Mesodermal cell (in vitro differentiated cells): ENCODE data around the gene ATG12.

ENCODE experiments used
- H3K27ac ChIP-seq: 2 replicates; pipeline ENCODE4 v1.7.0; 2013; ENCODE audit warnings: mild to moderate bottlenecking, low read depth, low read length, moderate library complexity; ENCODE audit not compliant: severe bottlenecking
- H3K36me3 ChIP-seq: 2 replicates; pipeline ENCODE4 v1.7.1; 2013; ENCODE audit warnings: mild to moderate bottlenecking, low read length, moderate library complexity; ENCODE audit not compliant: control insufficient read depth, insufficient read depth
- H3K4me1 ChIP-seq: one replicate; pipeline ENCODE4 v1.7.1; 2013; ENCODE audit warnings: mild to moderate bottlenecking, low read length; ENCODE audit not compliant: insufficient read depth, control insufficient read depth, poor library complexity, severe bottlenecking
- H3K4me3 ChIP-seq: 2 replicates; pipeline ENCODE4 v1.7.0; 2013; ENCODE audit warnings: low read length, control low read depth, mild to moderate bottlenecking; ENCODE audit not compliant: insufficient read depth, poor library complexity, severe bottlenecking; ENCODE audit errors: extremely low read depth
- H3K9me3 ChIP-seq: 2 replicates; pipeline ENCODE4 v1.7.1; 2013; ENCODE audit warnings: mild to moderate bottlenecking, low read length, moderate library complexity; ENCODE audit not compliant: control insufficient read depth
- WGBS, 2 experiments: methylation state at CpG; one replicate each; pipeline ENCODE4 v1.1.5; 2013; ENCODE audit warnings: missing lambda C conversion rate in 2 of 2; ENCODE audit not compliant: insufficient coverage in 2 of 2; 5-methylcytosine and 5-hydroxymethylcytosine counted together

ATG12 gene

GRCh38 chr5:115785381-115786065 lies 55.8 kb downstream of the ATG12 start:
- WGBS, 2 experiments, result 45 to 47% methylated on average over 2 to 5 of the region's 6 CpGs
- H3K4me3 ChIP-seq, result no peak overlapping the region
- H3K9me3 ChIP-seq, result no peaks in the 10 kb centered on the region
- H3K4me1 ChIP-seq, result no peaks in the 10 kb centered on the region
- no peaks in the 10 kb centered on the region for H3K36me3 ChIP-seq
- peak overlapping the region; percentile 43 for H3K27ac ChIP-seq

GRCh38 chr5:115778417-115778816 lies 62.9 kb downstream of the ATG12 start:
- 67 to 83% methylated on average over 1 of the region's 1 CpG for WGBS, 2 experiments
- H3K36me3 ChIP-seq, result no peaks in the 10 kb centered on the region
- H3K4me3 ChIP-seq, result no peak overlapping the region
- no peaks in the 10 kb centered on the region for H3K4me1 ChIP-seq
- H3K9me3 ChIP-seq, result no peaks in the 10 kb centered on the region
- no peak overlapping the region for H3K27ac ChIP-seq
